HS-5 (cell line): ENCODE data around the gene PIGS.
"Not testable (repeated sequence)": the region's sequence is repeated elsewhere in the genome, so short reads cannot be mapped to it uniquely, and the experiment has no call there.

Experiments used
- DNase-seq: peaks from one replicate; pipeline ENCODE4 v3.0.0-alpha.2; 2012; ENCODE audit warnings: low read depth

Gene PIGS

GRCh38 chr17:28529013-28529400, 42.3 kb downstream of the PIGS start:
- DNase-seq = no peak

GRCh38 chr17:28528327-28529012, 42.9 kb downstream of the PIGS start:
- DNase-seq = no peak

GRCh38 chr17:28527859-28528258, 43.5 kb downstream of the PIGS start:
- no peak for DNase-seq

- DNase-seq = no peak
Observed at GRCh38 chr17:28527181-28527681, 44.1 kb downstream of the PIGS start.

GRCh38 chr17:28526381-28526780, 44.9 kb downstream of the PIGS start:
- no peak for DNase-seq

GRCh38 chr17:28524476-28525424, 46.6 kb downstream of the PIGS start:
- DNase-seq = peak; percentile 8

GRCh38 chr17:28523876-28524275, 47.4 kb downstream of the PIGS start:
- DNase-seq = no peak

GRCh38 chr17:28523186-28523585, 48.1 kb downstream of the PIGS start:
- no peak for DNase-seq

- not testable (repeated sequence) for DNase-seq
Observed at GRCh38 chr17:28522281-28522680, 49.0 kb downstream of the PIGS start.

GRCh38 chr17:28521311-28522085, 49.8 kb downstream of the PIGS start:
- no peak for DNase-seq

GRCh38 chr17:28520687-28521086, 50.6 kb downstream of the PIGS start:
- no peak for DNase-seq

GRCh38 chr17:28519236-28519635, 52.1 kb downstream of the PIGS start:
- DNase-seq = no peak

- no peak for DNase-seq
Observed at GRCh38 chr17:28518578-28518977, 52.7 kb downstream of the PIGS start.

GRCh38 chr17:28518132-28518531, 53.2 kb downstream of the PIGS start:
- no peak for DNase-seq

- no peak for DNase-seq
Observed at GRCh38 chr17:28515518-28515917, 55.8 kb downstream of the PIGS start.

GRCh38 chr17:28514561-28515002, 56.7 kb downstream of the PIGS start:
- DNase-seq = no peak

- no peak for DNase-seq
Observed at GRCh38 chr17:28513476-28513875, 57.8 kb downstream of the PIGS start.

- no peak for DNase-seq
Observed at GRCh38 chr17:28511858-28512461, 59.4 kb downstream of the PIGS start.

GRCh38 chr17:28509789-28510188, 61.5 kb downstream of the PIGS start:
- DNase-seq = no peak

- DNase-seq = no peak
Observed at GRCh38 chr17:28508211-28508724, 63.1 kb downstream of the PIGS start.

- DNase-seq = no peak
Observed at GRCh38 chr17:28507567-28508203, 63.6 kb downstream of the PIGS start.
